ENCODE measurements around the gene USP49.

DNA sequence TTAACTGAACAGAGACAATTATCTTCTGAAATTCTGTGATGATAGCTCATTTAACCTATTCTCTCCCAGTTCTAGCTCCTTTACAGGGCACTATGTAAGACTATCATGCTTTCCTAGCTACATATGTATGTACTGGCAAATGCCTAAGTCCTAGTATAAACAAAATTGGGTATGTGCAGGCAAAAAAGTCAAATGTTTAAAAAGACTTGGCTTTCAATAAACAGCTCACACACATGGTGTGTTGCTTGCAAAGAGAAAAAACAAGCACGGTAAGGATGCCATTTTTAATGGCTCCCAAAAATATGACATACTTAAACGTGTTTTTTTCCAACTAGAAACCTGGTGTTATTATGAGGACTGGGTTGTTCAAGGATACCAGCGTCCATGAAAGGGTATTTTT is 62.9 kb downstream of the USP49 start:
- TF ChIP-seq, protein P1, sequence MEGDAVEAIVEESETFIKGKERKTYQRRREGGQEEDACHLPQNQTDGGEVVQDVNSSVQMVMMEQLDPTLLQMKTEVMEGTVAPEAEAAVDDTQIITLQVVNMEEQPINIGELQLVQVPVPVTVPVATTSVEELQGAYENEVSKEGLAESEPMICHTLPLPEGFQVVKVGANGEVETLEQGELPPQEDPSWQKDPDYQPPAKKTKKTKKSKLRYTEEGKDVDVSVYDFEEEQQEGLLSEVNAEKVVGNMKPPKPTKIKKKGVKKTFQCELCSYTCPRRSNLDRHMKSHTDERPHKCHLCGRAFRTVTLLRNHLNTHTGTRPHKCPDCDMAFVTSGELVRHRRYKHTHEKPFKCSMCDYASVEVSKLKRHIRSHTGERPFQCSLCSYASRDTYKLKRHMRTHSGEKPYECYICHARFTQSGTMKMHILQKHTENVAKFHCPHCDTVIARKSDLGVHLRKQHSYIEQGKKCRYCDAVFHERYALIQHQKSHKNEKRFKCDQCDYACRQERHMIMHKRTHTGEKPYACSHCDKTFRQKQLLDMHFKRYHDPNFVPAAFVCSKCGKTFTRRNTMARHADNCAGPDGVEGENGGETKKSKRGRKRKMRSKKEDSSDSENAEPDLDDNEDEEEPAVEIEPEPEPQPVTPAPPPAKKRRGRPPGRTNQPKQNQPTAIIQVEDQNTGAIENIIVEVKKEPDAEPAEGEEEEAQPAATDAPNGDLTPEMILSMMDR (IDR thresholded peaks at IDR 0.05), result no peak
- no peak for TF ChIP-seq POLR2A (IDR thresholded peaks at IDR 0.05)
